Measurements from ENCODE around the gene HIVEP2.

HIVEP2 gene

GRCh38 chr6:142718667-142719191 lies 226.2 kb downstream of the HIVEP2 start:
- no peak for DNase-seq (ENCODE audit: low read depth)
- no peak overlapping the region for H3K4me3 ChIP-seq (ENCODE audit: control insufficient read depth, low read depth, low read length)
- TF ChIP-seq CTCF (IDR thresholded peaks at IDR 0.05; ENCODE audit: control insufficient read depth, insufficient read depth, low read depth, low read length, missing control alignments), result no peak

- no peak overlapping the region for H3K4me3 ChIP-seq (ENCODE audit: control insufficient read depth, low read depth, low read length)
- no peak for DNase-seq (ENCODE audit: low read depth)
- TF ChIP-seq CTCF (IDR thresholded peaks at IDR 0.05; ENCODE audit: control insufficient read depth, insufficient read depth, low read depth, low read length, missing control alignments), result no peak
Observed at GRCh38 chr6:142716097-142716496, 228.9 kb downstream of the HIVEP2 start.

- no peak for DNase-seq (ENCODE audit: low read depth)
- no peak for TF ChIP-seq CTCF (IDR thresholded peaks at IDR 0.05; ENCODE audit: control insufficient read depth, insufficient read depth, low read depth, low read length, missing control alignments)
- H3K4me3 ChIP-seq (ENCODE audit: control insufficient read depth, low read depth, low read length), result no peak overlapping the region
Observed at GRCh38 chr6:142714951-142715785, 229.8 kb downstream of the HIVEP2 start.

GRCh38 chr6:142713959-142714358 lies 231.0 kb downstream of the HIVEP2 start:
- no peak for TF ChIP-seq CTCF (IDR thresholded peaks at IDR 0.05; ENCODE audit: control insufficient read depth, insufficient read depth, low read depth, low read length, missing control alignments)
- no peak overlapping the region for H3K4me3 ChIP-seq (ENCODE audit: control insufficient read depth, low read depth, low read length)
- no peak for DNase-seq (ENCODE audit: low read depth)

GRCh38 chr6:142712231-142712630 lies 232.7 kb downstream of the HIVEP2 start:
- H3K4me3 ChIP-seq (ENCODE audit: control insufficient read depth, low read depth, low read length), result no peak overlapping the region
- no peak for DNase-seq (ENCODE audit: low read depth)
- no peak for TF ChIP-seq CTCF (IDR thresholded peaks at IDR 0.05; ENCODE audit: control insufficient read depth, insufficient read depth, low read depth, low read length, missing control alignments)

- no peak for TF ChIP-seq CTCF (IDR thresholded peaks at IDR 0.05; ENCODE audit: control insufficient read depth, insufficient read depth, low read depth, low read length, missing control alignments)
- no peak overlapping the region for H3K4me3 ChIP-seq (ENCODE audit: control insufficient read depth, low read depth, low read length)
- DNase-seq (ENCODE audit: low read depth), result no peak
Observed at GRCh38 chr6:142708651-142709050, 236.3 kb downstream of the HIVEP2 start.

Data from AG09309 (cell line).